ENCODE measurements around the gene APOL4.

APOL4 gene

GRCh38 chr22:36177160-36177559, 24.4 kb downstream of the APOL4 start:
- TF ChIP-seq CTCF (IDR thresholded peaks at IDR 0.05; ENCODE audit: extremely low read depth, insufficient read depth, missing control alignments), result no peak
- DNase-seq (ENCODE audit: low spot score), result no peak
- in situ Hi-C loops (cut with MboI; ENCODE audit: low pct_unique_long_range_greater_than_20kb, low sequenced_read_pairs, unreplicated experiment), result no loop called here

- no peak for TF ChIP-seq CTCF (IDR thresholded peaks at IDR 0.05; ENCODE audit: extremely low read depth, insufficient read depth, missing control alignments)
- in situ Hi-C loops (cut with MboI; ENCODE audit: low pct_unique_long_range_greater_than_20kb, low sequenced_read_pairs, unreplicated experiment), result no loop called here
- no peak for DNase-seq (ENCODE audit: low spot score)
Observed at GRCh38 chr22:36175892-36176291, 25.7 kb downstream of the APOL4 start.

- DNase-seq (ENCODE audit: low spot score), result no peak
Observed at GRCh38 chr22:36171941-36172340, 29.7 kb downstream of the APOL4 start.

GRCh38 chr22:36166518-36167220, 34.9 kb downstream of the APOL4 start:
- TF ChIP-seq CTCF (IDR thresholded peaks at IDR 0.05; ENCODE audit: extremely low read depth, insufficient read depth, missing control alignments), result no peak
- in situ Hi-C loops (cut with MboI; ENCODE audit: low pct_unique_long_range_greater_than_20kb, low sequenced_read_pairs, unreplicated experiment), result no loop called here
- DNase-seq (ENCODE audit: low spot score), result no peak

More at GRCh38 chr22:36171941-36172340, 29.7 kb downstream of the APOL4 start:
- in situ Hi-C loops (cut with MboI; ENCODE audit: low pct_unique_long_range_greater_than_20kb, low sequenced_read_pairs, unreplicated experiment), result no loop called here
- no peak for TF ChIP-seq CTCF (IDR thresholded peaks at IDR 0.05; ENCODE audit: extremely low read depth, insufficient read depth, missing control alignments)

GRCh38 chr22:36166086-36166485, 35.5 kb downstream of the APOL4 start:
- TF ChIP-seq CTCF (IDR thresholded peaks at IDR 0.05; ENCODE audit: extremely low read depth, insufficient read depth, missing control alignments), result no peak
- no peak for DNase-seq (ENCODE audit: low spot score)
- in situ Hi-C loops (cut with MboI; ENCODE audit: low pct_unique_long_range_greater_than_20kb, low sequenced_read_pairs, unreplicated experiment), result no loop called here

- DNase-seq (ENCODE audit: low spot score), result no peak
- in situ Hi-C loops (cut with MboI; ENCODE audit: low pct_unique_long_range_greater_than_20kb, low sequenced_read_pairs, unreplicated experiment), result no loop called here
- TF ChIP-seq CTCF (IDR thresholded peaks at IDR 0.05; ENCODE audit: extremely low read depth, insufficient read depth, missing control alignments), result no peak
Observed at GRCh38 chr22:36165141-36165540, 36.5 kb downstream of the APOL4 start.

Measured in GM13977 (cell line).